A549 (cell line): ENCODE measurements around the gene ZNF10. TPM values are rescaled to one million over a fixed set of nuclear protein-coding genes. Genes with fewer than 3 reads are reported as not detected.

Source experiments
- ATAC-seq, 2 experiments: fragments of 200-7000 bp in 1 of 2; fragments of >200 bp in 1 of 2; cut with Nextera tagmentation in 1 of 2; cut with Tn5 transposase in 1 of 2; 3 replicates each; pipeline versions ENCODE4 v1.8.0 to v1.9.1; 2018 to 2020; ENCODE audit warnings: mild to moderate bottlenecking in 1 of 2, moderate library complexity in 1 of 2
- CTCF ChIA-PET: fragments of 300-600 bp; sonication (Branson Sonifier 250); formaldehyde crosslinking; extraction: SDS; loops from one replicate; lab custom pipeline; 2021; ENCODE audit warnings: antibody characterized with exemption, inconsistent platforms; lab: Yijun Ruan, JAX
- POLR2A ChIA-PET: fragments of 350-600 bp; formaldehyde crosslinking; extraction: SDS; loops from one replicate; lab custom pipeline; 2021; ENCODE audit warnings: antibody characterized with exemption, inconsistent platforms; lab: Yijun Ruan, JAX
- DNase-seq, 2 experiments: peaks; one replicate each; pipeline versions ENCODE4 v3.0.0 to v3.0.0-alpha.2; 2011 to 2016; ENCODE audit warnings: low read depth in 1 of 2, low spot score in 1 of 2
- FAIRE-seq: peaks from 2 replicates; lab custom pipeline; 2011; peaks lifted over from hg19 to GRCh38; lab: Jason Lieb, UNC
- H3K27ac ChIP-seq, 2 experiments: fragments of >200 bp; sonication (Bioruptor Twin); formaldehyde crosslinking; 3 replicates each; pipeline ENCODE4 v1.5.1; 2016 to 2017
- H3K4me1 ChIP-seq: fragments of >200 bp; sonication (Bioruptor Twin); formaldehyde crosslinking; 3 replicates; pipeline ENCODE4 v1.6.1; 2016
- H3K4me2 ChIP-seq: fragments of >200 bp; sonication (Bioruptor Twin); formaldehyde crosslinking; 3 replicates; pipeline ENCODE4 v1.6.1; 2016
- H3K4me3 ChIP-seq: fragments of >200 bp; sonication (Bioruptor Twin); formaldehyde crosslinking; 3 replicates; pipeline ENCODE4 v1.5.1; 2016
- H3K9me3 ChIP-seq: fragments of >200 bp; sonication (Bioruptor Twin); formaldehyde crosslinking; 3 replicates; pipeline ENCODE4 v1.6.1; 2016
- CBX8 ChIP-seq: fragments of 200-600 bp; sonication (generic); IDR thresholded peaks from 2 replicates; pipeline ENCODE4 v1.6.1; 2016
- CHD2 ChIP-seq: fragments of 150-350 bp; IDR thresholded peaks from 2 replicates; pipeline ENCODE4 v1.6.1; 2014; ENCODE audit warnings: low read length; ENCODE audit not compliant: partially characterized antibody
- CHD4 ChIP-seq: fragments of 200-600 bp; sonication (generic); IDR thresholded peaks from 2 replicates; pipeline ENCODE4 v1.6.1; 2016; ENCODE audit warnings: antibody characterized with exemption, mild to moderate bottlenecking, borderline replicate concordance
- E2F6 ChIP-seq: IDR thresholded peaks from 2 replicates; pipeline ENCODE4 v1.6.1; 2012; ENCODE audit warnings: low read depth, borderline replicate concordance
- ESRRA ChIP-seq: fragments of 150-350 bp; IDR thresholded peaks from 2 replicates; pipeline ENCODE4 v1.6.1; 2014; ENCODE audit warnings: mild to moderate bottlenecking, low read length, borderline replicate concordance
- GATA3 ChIP-seq: IDR thresholded peaks from 2 replicates; pipeline ENCODE4 v1.6.1; 2012; ENCODE audit warnings: borderline replicate concordance
- HES2 ChIP-seq: fragments of >200 bp; sonication (Bioruptor Twin); formaldehyde crosslinking; IDR thresholded peaks from 2 replicates; pipeline ENCODE4 v1.6.1; 2016
- HEYL ChIP-seq: fragments of 250-450 bp; sonication (Bioruptor Pico); IDR thresholded peaks from 2 replicates; pipeline ENCODE4 v1.8.0; 2021; ENCODE audit warnings: mild to moderate bottlenecking, moderate library complexity
- HOXB13 ChIP-seq: fragments of 250-450 bp; sonication (Bioruptor Pico); IDR thresholded peaks from 2 replicates; pipeline ENCODE4 v1.5.0; 2020; ENCODE audit warnings: low read depth, mild to moderate bottlenecking, moderate library complexity
- HOXB5 ChIP-seq: fragments of 250-450 bp; sonication (Bioruptor Pico); IDR thresholded peaks from 2 replicates; pipeline ENCODE4 v1.5.0; 2020; ENCODE audit warnings: mild to moderate bottlenecking, moderate library complexity
- MAFK ChIP-seq: fragments of 450-650 bp; IDR thresholded peaks from 2 replicates; pipeline ENCODE4 v1.6.1; 2014; ENCODE audit not compliant: partially characterized antibody
- MYC ChIP-seq: IDR thresholded peaks from 2 replicates; pipeline ENCODE4 v1.6.1; 2012; ENCODE audit warnings: mild to moderate bottlenecking, inconsistent platforms, low read length, improper control_type of control experiment, borderline replicate concordance
- NR3C1 ChIP-seq: fragments of >200 bp; sonication (Bioruptor Twin); formaldehyde crosslinking; IDR thresholded peaks from 3 replicates; pipeline ENCODE4 v1.6.1; 2017
- POLR2A ChIP-seq: IDR thresholded peaks from 2 replicates; pipeline ENCODE4 v1.6.1; 2012; ENCODE audit warnings: mild to moderate bottlenecking, low read length
- RARB ChIP-seq: fragments of 250-450 bp; sonication (Bioruptor Pico); IDR thresholded peaks from 2 replicates; pipeline ENCODE4 v1.8.0; 2021; ENCODE audit warnings: mild to moderate bottlenecking, moderate library complexity
- RFX5 ChIP-seq: fragments of 450-650 bp; IDR thresholded peaks from 2 replicates; pipeline ENCODE4 v1.7.1; 2014; ENCODE audit warnings: antibody characterized with exemption, mild to moderate bottlenecking, moderate library complexity
- SMC3 ChIP-seq: fragments of >200 bp; sonication (Bioruptor Twin); formaldehyde crosslinking; IDR thresholded peaks from 3 replicates; pipeline ENCODE4 v1.6.1; 2018; ENCODE audit warnings: inconsistent platforms
- SREBF2 ChIP-seq: fragments of 450-650 bp; IDR thresholded peaks from 2 replicates; pipeline ENCODE4 v1.6.1; 2014; ENCODE audit warnings: mild to moderate bottlenecking, moderate library complexity
- TFCP2L1 ChIP-seq: fragments of 250-450 bp; sonication (Bioruptor Pico); IDR thresholded peaks from 2 replicates; pipeline ENCODE4 v1.5.0; 2021; ENCODE audit warnings: mild to moderate bottlenecking
- TP53 ChIP-seq: fragments of 250-450 bp; sonication (Bioruptor Pico); IDR thresholded peaks from 2 replicates; pipeline ENCODE4 v1.5.0; 2021; ENCODE audit warnings: mild to moderate bottlenecking, moderate library complexity
- ZFP36 ChIP-seq: fragments of 450-650 bp; IDR thresholded peaks from 2 replicates; pipeline ENCODE4 v1.6.1; 2014; ENCODE audit warnings: borderline replicate concordance; ENCODE audit not compliant: partially characterized antibody
- WGBS: methylation state at CpG from one replicate; pipeline ENCODE4 v1.1.6; 2017; ENCODE audit errors: missing lambda C conversion rate; 5-methylcytosine and 5-hydroxymethylcytosine counted together
- polyA plus RNA-seq, 4 experiments: library from polyadenylated mRNA; depleted of rRNA in 3 of 4; stranded (reverse); fragments of >200 nt; fragmentation: RNase III in 1 of 4; extraction: RNeasy Plus Mini Kit Qiagen cat#74134 plus additional on column Dnase treatment in 1 of 4; gene quantifications; 2 replicates in 3 of 4; 3 replicates in 1 of 4; pipeline ENCODE4 v1.2.3, GENCODE V29; 2011 to 2017
- TF ChIP-seq, protein P1 (sequence below): fragments of 200-600 bp; sonication (generic); IDR thresholded peaks from 2 replicates; pipeline ENCODE4 v1.6.1; 2016; ENCODE audit warnings: antibody characterized with exemption, mild to moderate bottlenecking, moderate library complexity
- TF ChIP-seq, protein P2 (sequence below): IDR thresholded peaks from 2 replicates; pipeline ENCODE4 v1.6.1; 2012
- TF ChIP-seq, protein P3 (sequence below): IDR thresholded peaks from 2 replicates; pipeline ENCODE4 v1.6.1; 2012

Gene ZNF10
- polyA plus RNA-seq, 2 of the 4 experiments (the other 2 are of a cell fraction): 2.0 to 4.1 TPM

DNA sequence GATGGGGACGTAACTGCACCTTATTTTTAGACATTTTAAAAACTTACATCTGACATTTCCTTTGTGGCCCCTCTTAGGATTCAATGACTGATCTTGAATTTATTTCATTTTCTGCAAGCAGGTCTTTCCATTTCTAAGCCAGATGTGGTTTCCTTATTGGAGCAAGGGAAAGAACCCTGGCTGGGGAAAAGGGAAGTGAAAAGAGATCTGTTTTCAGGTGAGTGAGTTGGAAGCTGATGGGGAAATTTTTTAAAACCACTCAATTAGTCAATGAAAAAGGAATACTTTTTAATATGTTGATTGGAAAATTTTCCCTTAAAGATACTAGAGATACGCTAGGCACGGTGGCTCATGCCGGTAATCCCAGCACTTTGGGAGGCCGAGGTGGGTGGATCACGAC is 47.1 kb upstream of the ZNF10 start:
- WGBS: 98% methylated on average over 6 of the region's 6 CpGs
- H3K27ac ChIP-seq: no peak overlapping the region
- POLR2A ChIA-PET: no interaction called here
- H3K4me2 ChIP-seq: no peak overlapping the region
- TF ChIP-seq, protein P1, sequence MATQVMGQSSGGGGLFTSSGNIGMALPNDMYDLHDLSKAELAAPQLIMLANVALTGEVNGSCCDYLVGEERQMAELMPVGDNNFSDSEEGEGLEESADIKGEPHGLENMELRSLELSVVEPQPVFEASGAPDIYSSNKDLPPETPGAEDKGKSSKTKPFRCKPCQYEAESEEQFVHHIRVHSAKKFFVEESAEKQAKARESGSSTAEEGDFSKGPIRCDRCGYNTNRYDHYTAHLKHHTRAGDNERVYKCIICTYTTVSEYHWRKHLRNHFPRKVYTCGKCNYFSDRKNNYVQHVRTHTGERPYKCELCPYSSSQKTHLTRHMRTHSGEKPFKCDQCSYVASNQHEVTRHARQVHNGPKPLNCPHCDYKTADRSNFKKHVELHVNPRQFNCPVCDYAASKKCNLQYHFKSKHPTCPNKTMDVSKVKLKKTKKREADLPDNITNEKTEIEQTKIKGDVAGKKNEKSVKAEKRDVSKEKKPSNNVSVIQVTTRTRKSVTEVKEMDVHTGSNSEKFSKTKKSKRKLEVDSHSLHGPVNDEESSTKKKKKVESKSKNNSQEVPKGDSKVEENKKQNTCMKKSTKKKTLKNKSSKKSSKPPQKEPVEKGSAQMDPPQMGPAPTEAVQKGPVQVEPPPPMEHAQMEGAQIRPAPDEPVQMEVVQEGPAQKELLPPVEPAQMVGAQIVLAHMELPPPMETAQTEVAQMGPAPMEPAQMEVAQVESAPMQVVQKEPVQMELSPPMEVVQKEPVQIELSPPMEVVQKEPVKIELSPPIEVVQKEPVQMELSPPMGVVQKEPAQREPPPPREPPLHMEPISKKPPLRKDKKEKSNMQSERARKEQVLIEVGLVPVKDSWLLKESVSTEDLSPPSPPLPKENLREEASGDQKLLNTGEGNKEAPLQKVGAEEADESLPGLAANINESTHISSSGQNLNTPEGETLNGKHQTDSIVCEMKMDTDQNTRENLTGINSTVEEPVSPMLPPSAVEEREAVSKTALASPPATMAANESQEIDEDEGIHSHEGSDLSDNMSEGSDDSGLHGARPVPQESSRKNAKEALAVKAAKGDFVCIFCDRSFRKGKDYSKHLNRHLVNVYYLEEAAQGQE: no peak
- TF ChIP-seq, protein P2, sequence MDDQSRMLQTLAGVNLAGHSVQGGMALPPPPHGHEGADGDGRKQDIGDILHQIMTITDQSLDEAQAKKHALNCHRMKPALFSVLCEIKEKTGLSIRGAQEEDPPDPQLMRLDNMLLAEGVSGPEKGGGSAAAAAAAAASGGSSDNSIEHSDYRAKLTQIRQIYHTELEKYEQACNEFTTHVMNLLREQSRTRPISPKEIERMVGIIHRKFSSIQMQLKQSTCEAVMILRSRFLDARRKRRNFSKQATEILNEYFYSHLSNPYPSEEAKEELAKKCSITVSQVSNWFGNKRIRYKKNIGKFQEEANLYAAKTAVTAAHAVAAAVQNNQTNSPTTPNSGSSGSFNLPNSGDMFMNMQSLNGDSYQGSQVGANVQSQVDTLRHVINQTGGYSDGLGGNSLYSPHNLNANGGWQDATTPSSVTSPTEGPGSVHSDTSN: no peak
- TF ChIP-seq POLR2A (no peak), RFX5 (no peak), CHD4 (no peak), NR3C1 (no peak), TP53 (no peak), MAFK (no peak), TFCP2L1 (no peak), MYC (no peak), RARB (CRISPR knock-in tag) (no peak), SMC3 (no peak), HOXB5 (no peak), ESRRA (no peak), ZFP36 (no peak), CBX8 (no peak)
- TF ChIP-seq, protein P3, sequence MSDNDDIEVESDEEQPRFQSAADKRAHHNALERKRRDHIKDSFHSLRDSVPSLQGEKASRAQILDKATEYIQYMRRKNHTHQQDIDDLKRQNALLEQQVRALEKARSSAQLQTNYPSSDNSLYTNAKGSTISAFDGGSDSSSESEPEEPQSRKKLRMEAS: no peak
- H3K4me1 ChIP-seq: no peaks in the 10 kb centered on the region
- H3K4me3 ChIP-seq: no peak overlapping the region
- CTCF ChIA-PET: no interaction called here
- FAIRE-seq: no peak
- H3K9me3 ChIP-seq: peaks cover 89% of the 10 kb centered on the region
- DNase-seq: no peak
- ATAC-seq: no peak

- DNase-seq (peak in 1 of 2 experiments; percentile 34), ATAC-seq (no peak), FAIRE-seq (peak; percentile 7)
- H3K27ac ChIP-seq: no peak overlapping the region
- ChIA-PET CTCF (no interaction called here), POLR2A (no interaction called here)
- H3K9me3 ChIP-seq: peaks cover 97% of the 10 kb centered on the region
- no peak overlapping the region for H3K4me2 ChIP-seq
- TF ChIP-seq GATA3 (peak; percentile 31; the same call in 1 of the 2 replicates), CHD2 (no peak)
- H3K4me3 ChIP-seq: no peak overlapping the region
- H3K4me1 ChIP-seq: no peaks in the 10 kb centered on the region
- 97% methylated on average over 3 of the region's 3 CpGs for WGBS
These were observed 24.8 kb upstream of the ZNF10 start for GRCh38 chr12:133105620-133106019.

DNA sequence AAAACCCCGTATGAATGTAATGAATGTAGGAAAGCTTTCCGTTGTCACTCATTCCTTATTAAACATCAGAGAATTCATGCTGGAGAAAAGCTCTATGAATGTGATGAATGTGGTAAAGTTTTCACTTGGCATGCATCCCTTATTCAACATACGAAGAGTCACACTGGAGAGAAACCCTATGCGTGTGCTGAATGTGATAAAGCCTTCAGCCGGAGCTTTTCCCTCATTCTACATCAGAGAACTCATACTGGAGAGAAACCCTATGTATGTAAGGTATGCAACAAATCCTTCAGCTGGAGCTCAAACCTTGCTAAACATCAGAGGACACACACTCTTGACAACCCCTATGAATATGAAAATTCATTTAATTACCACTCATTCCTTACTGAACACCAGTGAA is 24.2 kb upstream of the ZNF10 start:
- 95% methylated on average over 5 of the region's 5 CpGs for WGBS
- no peak overlapping the region for H3K27ac ChIP-seq
- no peak overlapping the region for H3K4me3 ChIP-seq
- H3K9me3 ChIP-seq: peaks cover 96% of the 10 kb centered on the region
- TF ChIP-seq CHD2 (no peak), MAFK (no peak), SREBF2 (no peak), E2F6 (no peak), HES2 (0 out of 2 replicates have a peak, but pooled peaks have one; percentile 20), GATA3 (peak; percentile 45), HEYL (CRISPR knock-in tag) (no peak), RFX5 (no peak), HOXB13 (CRISPR knock-in tag) (no peak)
- no peaks in the 10 kb centered on the region for H3K4me1 ChIP-seq
- ATAC-seq (no peak), FAIRE-seq (no peak), DNase-seq (peak in 1 of 2 experiments; percentile 47)
- ChIA-PET POLR2A (no interaction called here), CTCF (no interaction called here)
- no peak overlapping the region for H3K4me2 ChIP-seq
